GM21737 (cell line): ENCODE data around the gene SIAH2.

ENCODE experiments used
- ATAC-seq: cut with Tn5 transposase; IDR thresholded peaks from one replicate; pipeline ENCODE4 v1.9.1; 2021; ENCODE audit warnings: mild to moderate bottlenecking, moderate library complexity; ENCODE audit not compliant: unreplicated experiment

Gene SIAH2

DNA sequence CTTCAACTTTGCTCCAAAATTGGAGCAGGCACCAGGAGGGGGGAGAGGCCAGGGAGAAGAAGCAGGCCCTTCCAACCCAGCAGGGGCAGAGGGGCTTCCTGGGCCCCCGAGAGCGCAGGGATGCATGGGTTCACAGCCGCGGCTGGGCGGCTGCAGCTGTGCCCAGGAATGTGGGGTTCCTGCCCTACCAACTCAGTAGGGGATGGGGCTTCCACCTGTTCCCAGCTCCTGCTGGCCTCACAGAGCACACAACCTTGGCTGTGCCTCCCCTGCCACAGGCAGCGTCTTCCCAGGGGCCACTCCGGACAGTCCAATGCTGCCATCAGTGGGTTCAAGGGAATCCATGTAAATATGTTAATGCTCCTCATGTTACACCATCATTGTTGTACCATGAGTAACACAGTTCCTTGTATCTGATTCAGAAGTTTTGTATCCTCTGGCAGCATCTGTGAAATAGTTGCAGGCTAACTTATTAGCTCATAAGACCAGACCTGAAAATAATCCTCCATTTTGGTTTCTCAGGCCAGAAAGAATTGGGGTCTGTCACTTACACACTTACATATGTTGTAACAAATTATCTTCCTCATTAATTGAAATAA, 12.1 kb upstream of the SIAH2 start:
- ATAC-seq = no peak

DNA sequence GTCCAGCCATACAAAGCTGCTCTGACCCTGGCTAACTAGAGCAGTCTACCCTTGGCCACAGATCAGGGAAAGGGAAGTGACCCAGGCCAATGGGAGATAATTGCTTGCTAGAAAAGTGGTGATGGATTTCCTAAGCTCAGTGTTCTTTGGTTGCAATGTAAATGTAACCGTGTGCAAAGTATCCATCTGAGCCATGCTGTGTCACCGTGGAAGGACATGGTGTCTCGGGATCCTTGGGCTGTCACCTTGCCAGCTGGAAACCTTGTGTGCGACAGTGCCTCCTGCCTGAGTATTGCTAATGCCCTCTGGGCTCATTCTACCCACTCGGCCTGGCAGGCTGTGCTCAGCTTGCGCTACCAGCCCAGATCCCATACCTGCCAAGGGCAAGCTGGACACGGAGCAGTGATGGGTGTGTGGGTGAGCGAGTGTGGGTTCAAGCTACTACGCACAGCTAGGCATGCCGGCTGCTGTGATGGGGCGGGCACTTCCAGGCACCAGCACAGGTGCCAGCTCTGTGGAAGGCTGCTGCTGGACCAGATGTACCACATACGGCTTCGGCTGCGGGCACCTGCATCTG, 10.7 kb upstream of the SIAH2 start:
- no peak for ATAC-seq

DNA sequence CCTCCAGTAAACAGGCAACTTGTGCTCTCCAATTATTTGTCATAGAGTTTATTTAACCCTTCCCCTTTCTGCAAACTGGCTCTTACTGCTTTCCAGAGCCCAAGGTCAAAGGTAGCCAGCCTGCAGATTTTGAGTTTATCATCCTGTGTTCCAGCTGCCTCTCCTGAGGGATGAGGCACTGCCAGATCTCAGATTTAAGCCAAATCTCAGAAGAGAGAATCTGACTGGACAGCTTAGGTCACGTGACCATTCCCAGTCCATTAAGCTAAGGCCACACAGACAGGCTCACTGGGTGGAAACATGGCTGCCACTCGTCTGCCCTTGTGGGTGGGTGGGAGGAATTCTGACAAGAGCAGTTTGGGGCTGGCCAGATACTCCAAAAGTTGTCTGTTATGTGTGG, 8.6 kb upstream of the SIAH2 start:
- ATAC-seq = no peak

DNA sequence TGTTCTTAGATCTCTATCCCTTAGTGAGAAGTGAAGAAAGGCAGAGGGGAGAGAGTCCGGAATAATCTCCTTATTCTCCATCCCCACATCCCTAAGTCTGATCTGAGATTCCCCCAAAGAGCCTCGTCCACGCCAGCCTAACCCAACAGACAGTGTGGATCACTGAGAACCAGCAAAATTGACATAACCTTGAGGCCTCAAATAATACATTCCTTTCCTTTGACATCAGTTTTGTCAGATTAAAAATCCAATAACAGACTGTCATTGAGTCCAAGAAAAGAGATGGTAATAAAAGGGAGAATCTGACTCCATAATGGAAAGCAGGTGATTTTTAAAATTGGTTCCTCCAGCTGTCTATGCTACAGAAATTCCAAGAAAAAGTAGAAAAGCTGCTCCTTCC, 7.7 kb upstream of the SIAH2 start:
- ATAC-seq = no peak

DNA sequence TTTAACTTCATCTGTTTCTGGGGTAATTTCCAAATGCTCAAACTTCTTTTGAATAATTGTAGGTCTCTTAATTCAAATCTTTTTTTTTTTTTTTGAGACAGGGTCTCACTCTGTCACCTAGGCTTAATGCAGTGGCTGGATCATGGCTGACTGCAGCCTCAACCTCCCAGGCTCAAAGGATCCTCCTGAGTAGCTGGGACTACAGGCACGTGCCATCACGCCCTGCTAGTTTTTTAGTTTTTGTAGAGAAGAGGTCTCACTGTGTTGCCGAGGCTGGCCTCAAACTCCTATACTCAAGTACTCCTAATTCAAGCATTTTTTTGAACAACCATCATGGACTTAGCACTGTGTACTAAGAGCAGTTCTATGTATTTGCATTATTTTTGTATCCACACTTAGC, 3.8 kb upstream of the SIAH2 start:
- no peak for ATAC-seq

DNA sequence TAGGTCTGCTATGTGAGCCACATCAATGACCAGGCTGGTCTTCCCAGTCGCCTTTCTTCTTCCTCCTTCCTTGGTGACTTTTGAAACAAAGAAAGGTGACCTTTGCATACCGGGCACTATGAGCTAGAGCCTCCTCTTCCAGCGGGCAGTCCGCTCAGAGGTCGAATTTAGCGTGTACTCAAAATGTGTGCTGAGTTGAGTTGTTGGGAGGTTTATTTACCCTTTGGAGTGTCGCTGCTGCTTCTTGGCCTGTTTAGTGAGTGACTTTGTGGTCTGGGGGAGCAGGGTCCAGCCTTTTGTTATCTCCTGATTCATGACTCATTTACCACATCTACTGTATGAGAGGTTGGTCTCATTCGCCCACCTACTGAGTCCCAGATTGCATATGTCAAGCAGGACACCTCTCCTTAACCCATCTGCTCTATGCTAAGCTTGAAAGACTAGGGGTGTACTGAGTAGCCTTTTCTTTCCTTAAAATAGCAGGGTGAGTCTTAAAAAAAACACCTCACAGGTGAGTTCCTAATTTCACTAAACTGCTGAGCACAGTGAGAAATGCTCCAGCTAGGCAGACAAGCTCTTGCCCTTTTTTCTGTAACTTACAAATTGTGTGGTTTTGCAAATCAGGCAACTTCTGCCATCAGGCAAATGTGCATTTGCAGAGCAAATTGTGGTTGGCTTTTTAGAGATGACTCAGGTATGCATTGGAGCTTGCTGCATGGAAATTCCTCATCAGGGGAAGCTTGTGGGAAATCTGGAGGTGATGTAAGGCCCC, 3.2 kb upstream of the SIAH2 start:
- ATAC-seq = no peak

DNA sequence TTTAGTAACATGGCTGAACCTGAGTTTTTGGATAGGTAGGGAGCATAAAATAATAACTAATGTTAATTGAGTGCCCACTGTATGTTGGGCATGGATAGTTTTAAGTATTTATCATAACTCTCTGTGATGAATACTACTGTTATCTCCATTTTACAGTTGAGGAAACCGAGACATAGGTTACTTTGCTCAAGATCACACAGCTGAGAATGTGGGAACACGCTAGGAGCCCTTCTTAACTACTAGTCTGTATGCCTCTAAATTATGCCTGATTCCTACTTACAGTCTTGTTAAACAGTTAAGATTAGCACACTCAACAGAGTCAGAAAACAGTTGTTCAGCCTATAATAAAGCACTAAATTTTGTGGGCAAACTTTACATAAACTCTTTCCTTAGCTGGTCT, 2.0 kb upstream of the SIAH2 start:
- no peak for ATAC-seq

DNA sequence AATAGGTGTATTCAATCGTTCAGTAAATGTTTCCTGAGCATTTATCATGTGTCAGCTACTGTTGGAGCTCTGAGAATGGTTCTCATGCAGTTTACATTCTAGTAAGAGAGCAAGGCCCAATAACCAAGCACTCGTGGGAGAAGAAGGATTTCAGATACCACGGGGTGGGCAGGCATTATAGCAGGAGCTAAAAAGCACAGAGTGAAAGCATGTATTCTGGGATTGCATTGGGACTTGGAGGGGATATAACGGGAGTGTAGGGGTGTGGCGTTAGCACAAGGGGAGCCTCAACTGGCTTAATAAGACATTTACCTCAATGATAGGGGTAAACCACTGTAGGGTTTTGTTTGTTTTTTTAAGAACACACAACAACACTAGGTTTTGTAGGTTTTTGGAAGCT, 1.6 kb upstream of the SIAH2 start:
- no peak for ATAC-seq

DNA sequence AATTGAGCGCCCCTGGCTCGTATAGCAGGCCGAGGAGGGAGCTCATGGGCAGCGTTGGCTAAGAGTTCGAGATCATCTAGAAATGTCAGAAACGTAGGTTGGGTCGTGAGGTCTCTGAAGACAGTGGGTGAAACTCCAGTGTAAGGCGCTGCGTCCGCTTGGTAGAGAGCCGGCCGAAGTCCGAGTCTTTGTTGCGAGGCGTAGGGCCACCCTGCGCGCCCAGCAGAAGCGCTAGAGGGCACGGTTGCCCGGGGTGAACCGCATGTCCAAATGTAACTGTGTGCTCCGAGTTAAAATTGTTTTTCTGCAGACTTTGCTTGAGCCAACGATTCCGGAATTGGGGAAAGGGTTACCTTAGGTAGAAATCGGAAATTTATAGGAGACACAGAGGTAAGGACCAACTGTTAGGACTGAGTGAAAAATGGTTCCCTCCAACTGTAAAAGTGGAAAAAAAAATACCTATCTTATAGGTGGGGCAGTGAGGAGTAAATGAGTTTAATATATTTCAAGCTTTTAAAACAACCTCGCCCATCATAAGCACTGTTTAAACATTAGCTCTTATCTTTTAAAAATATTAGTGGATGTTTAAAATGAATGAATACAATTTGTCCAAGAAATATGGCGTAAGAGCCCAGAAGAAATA, 993 bp upstream of the SIAH2 start:
- ATAC-seq = peak; percentile 17

DNA sequence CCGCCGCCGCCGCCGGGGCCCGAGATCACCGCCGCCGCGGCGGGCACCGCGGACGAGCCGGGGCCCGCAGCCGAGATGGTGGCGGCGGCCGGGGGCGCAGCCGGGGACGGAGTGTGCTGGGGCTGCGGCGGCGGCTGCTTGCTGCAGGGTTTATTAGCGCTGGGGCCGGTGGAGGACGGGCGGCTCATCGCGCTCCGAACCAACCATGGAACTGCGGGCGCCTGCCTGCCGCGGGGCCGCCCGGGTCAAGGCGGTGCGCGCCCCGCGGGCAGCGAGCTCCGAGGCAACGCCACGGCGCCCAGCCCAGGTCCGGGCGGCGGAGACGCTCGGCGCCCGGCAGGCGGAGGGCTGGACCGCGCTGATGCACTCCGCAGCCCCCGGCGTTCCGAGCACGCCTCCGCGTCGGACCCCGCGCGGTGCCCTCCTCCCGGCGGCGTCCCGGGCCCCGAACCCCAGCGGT, 277 bp downstream of the SIAH2 start:
- peak; percentile 5 for ATAC-seq

DNA sequence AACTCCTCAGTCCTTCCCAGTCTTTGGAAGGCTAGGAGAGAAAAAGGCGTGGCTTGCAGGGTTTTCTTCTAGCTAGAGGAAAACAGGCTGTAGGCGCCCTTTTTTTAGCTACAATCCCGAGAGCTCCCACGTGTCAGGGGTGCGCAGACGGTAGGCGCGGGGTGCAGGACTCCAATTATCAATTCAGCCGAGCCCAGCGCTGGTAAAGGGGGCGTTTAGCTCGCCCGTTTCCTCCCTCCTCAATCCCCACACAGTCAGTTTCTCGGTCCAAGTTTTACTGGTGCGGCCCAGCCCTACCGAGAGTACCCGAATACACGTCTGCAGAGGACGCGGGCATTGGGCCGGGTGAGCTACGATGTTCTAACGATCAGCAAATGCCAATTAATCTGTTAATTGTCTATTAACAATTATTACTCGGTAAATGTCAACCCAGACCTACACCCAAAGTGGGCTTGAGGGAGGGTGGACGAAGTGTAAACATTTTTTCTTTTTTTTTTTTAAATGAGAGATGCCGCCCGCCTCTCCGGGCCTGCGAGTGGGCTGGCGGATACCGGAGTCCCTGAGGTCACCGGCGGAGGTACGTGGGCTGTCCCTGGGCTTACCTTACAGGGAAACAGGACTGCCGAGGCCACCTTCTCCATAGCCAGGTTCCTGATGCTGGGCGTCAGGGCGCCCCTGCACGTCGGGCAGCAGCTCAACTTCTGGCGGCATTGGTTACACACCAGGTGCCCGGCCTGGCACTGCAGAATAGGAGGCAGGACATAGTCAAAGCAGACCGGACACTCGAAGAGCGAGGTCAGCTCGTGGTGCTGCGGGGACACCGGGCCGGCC, 923 bp downstream of the SIAH2 start:
- no peak for ATAC-seq

DNA sequence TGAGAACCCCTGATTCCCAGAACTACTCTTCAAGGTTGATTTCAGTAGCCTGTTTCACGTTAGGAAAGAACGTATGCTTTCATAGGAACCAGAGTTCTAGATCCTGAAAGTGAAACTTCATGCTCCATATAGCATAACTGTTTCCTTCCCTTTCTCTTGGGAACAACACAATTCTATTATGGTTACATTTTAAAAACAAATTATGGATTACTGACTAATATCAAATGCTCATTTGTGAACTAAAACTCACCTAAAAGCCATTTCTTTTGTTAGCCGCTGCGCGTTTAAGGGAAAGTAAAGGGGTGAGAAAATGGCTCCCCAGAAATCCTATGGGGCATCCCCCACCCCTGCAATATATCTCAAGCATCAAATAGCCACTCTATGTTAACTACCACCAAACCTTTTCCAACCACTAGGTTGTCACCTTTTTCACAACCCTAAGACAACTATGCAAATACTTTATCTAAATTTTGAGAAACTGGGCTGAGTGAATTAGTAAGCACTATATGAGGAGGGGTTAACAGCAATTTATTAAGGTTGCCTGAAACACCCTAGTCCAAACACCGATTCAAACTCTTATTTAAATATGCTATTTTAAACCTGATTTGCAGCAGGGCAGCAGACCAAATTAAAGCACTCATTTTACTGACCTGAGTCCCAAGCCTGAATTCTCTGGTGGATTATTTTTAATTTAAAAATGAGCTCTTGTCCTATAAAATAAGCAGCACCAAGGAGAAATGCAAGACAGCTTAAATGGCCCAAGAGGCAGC, 2.4 kb downstream of the SIAH2 start:
- no peak for ATAC-seq

DNA sequence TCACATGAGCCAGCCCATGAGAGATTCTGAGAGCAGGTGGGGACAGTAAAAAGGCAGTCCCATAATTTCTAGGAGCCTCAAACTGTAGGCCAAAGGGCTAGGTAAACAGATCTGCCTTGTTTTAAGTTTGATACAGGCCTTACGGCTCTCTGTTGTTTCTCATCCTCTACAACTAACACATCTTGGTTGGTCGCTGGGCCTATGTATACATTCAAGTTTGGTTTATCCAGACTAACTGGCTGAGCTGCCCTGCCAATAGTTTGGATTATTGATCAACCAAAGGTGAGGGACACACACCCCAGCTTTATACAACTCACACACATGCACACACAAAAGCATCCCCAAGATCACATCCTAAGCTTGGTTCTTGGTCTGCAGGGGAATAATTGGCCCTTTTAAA, 3.0 kb downstream of the SIAH2 start:
- no peak for ATAC-seq

DNA sequence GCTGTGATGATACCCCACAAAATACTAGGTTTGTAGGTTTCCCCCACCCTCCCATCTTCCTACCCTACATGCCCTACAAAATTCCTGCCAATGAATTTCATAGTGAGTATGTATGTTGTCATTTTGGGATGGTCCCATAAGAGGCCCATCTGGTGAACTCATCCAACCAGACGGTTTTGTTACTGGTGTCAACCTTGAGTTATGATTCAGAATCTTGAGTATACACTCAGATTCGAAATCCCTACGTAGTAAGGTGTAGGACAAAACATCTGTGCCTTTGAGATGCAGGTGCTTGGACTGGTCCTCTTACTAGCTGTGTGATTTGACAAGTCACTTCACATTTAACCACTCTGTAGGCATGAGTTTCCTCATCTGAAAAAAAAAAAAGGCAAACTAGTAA, 3.6 kb downstream of the SIAH2 start:
- no peak for ATAC-seq

DNA sequence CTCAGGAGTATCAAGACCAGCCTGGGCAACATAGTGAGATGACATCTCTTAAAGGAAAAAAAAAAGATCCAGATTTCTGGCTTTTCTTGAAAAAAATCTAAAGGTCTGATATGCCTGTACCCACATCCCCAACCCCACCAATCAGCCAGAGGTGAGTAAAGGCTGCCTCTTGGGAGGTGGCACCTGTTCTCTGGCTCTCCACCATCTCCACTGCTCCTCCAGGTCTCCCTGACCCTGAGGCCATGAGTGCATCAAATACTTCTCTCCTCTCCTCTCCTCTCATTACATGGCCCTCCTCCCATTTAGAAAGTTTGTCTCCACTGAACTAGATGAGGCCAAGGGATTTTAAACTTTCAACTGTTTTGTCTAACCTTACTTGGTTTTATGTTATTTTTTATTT, 5.2 kb downstream of the SIAH2 start:
- no peak for ATAC-seq

DNA sequence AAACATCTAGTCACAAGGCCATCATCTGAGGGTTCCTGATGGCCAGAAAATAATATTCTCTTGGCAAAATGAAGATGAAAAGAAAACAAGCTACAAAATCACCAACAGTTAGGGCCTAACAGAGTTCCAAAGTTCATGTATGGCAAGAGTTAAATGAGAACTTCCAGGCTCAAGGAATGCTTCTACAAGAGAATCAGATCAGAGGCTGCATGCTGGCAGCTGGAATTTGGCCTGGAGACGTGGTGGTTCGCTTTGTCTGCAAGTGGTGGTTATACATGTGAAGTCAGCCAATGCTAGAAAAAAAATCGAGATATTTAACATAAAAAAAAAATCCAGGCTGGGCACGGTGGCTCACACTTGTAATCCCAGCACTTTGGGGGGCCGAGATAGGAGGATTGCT, 5.6 kb downstream of the SIAH2 start:
- no peak for ATAC-seq

DNA sequence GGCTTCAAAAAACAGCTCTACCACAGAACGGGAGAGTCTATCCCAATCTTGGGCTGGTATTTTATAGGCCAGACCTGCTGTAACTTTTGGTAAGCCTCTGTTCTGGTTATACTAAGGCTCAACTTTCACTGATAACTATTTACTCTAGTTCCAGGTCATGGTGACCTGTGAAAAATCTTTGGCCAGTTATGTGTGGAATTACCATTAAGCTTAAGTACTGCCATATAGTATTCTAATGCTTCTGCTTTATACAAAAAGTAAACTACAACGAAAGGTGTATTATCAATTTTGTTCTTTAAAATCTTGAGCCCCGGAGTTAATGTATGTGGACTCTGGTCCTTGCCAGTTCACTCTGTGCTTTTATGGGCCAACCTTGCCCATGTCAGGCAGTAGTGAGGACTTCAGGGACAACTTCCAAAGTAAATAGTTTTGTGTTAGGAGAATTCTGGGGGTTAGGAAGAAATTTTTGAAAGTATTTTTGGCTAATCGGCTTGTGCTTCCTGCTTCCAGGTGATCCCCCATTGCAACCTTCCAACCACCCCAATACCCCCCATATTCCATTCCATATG, 6.4 kb downstream of the SIAH2 start:
- no peak for ATAC-seq

DNA sequence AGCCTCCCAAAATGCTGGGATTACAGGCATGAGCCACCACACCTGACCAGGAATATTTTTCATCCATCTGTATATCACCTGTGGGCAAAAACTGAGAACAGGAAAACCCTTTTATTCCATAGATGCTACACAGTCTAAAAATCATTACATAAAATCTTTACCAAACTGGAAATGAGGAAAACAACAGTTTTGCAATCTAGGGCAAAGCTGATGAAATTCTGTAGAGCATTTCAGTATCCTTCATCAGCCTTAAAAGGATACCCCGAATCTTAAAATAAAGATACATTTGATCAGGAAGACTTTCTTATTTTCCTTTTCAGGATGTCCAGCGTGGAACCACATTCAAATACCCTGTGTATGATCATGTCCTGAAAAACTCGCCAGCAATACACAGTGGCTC, 7.1 kb downstream of the SIAH2 start:
- ATAC-seq = no peak

DNA sequence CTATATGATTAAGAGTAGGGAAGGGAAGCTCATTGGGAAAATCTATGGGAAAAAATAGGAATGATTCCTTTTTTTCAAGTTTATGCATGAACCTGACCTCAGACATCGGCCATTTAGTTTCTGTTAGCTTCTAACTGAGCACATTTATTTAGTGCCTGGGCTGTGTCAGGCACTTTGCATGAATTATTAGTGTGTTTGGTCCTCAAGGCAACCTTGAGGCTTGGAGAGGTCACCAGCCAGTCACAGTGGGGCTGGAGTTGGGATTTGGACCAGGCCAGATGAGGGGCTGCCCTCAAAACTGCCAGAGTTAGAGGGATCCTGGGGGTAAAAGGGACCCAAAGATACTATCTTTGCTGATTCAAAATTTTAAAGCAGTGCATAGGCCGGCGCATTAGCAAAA, 8.1 kb downstream of the SIAH2 start:
- no peak for ATAC-seq

DNA sequence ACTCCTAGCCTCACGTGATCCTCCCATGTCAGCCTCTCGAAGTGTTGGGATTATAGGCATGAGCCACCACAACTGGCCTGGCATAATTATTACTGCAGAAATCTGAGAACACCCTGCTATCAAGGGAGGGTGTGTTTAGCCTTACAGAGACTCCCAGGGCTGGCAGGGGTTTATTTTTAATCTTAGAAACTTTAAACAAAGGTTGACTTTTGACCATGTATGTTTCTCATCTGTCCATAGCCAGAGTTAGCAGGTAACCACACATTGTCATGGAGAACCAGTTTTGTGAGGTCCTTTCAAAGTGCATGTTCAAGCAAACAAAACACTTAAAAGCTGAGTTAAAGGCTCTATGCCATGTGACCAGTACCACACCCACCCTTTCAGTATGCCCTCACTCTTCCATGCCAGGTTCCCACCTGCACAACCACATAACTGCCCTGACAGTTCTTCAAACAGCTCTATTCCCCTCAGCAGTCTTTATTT, 11.1 kb downstream of the SIAH2 start:
- no peak for ATAC-seq
